Astrocyte (in vitro differentiated cells and primary cell): ENCODE data around the gene CCDC63. TPM values are rescaled to one million over a fixed set of nuclear protein-coding genes. Genes with fewer than 3 reads are reported as not detected.

Experiments
- DNase-seq: peaks from one replicate; pipeline ENCODE4 v3.0.0-alpha.2; 2010; ENCODE audit warnings: low read depth
- FAIRE-seq: peaks from 2 replicates; lab custom pipeline; 2011; peaks lifted over from hg19 to GRCh38; lab: Jason Lieb, UNC
- H2AFZ ChIP-seq: 2 replicates; pipeline ENCODE4 v1.6.0; 2012; ENCODE audit warnings: low read depth, low read length, inconsistent platforms
- H3K27ac ChIP-seq: 2 replicates; pipeline ENCODE4 v1.5.1; 2011; ENCODE audit warnings: low read depth, low read length, inconsistent platforms
- H3K27me3 ChIP-seq: 2 replicates; pipeline ENCODE4 v1.6.0; 2011; ENCODE audit warnings: low read length, inconsistent platforms; ENCODE audit not compliant: insufficient read depth
- H3K36me3 ChIP-seq: 2 replicates; pipeline ENCODE4 v1.5.1; 2011; ENCODE audit warnings: low read length, inconsistent platforms; ENCODE audit not compliant: insufficient read depth
- H3K4me1 ChIP-seq: 2 replicates; pipeline ENCODE4 v1.5.1; 2011; ENCODE audit warnings: low read length, inconsistent platforms; ENCODE audit not compliant: insufficient read depth
- H3K4me2 ChIP-seq: 2 replicates; pipeline ENCODE4 v1.6.0; 2012; ENCODE audit warnings: low read length, inconsistent platforms
- H3K4me3 ChIP-seq: 2 replicates; pipeline ENCODE4 v1.5.1; 2011; ENCODE audit warnings: low read depth, mild to moderate bottlenecking, low read length, inconsistent platforms; ENCODE audit not compliant: insufficient read depth
- H3K79me2 ChIP-seq: 2 replicates; pipeline ENCODE4 v1.6.0; 2012; ENCODE audit warnings: mild to moderate bottlenecking, low read length, inconsistent platforms; ENCODE audit not compliant: insufficient read depth
- H3K9ac ChIP-seq: 2 replicates; pipeline ENCODE4 v1.6.0; 2012; ENCODE audit warnings: mild to moderate bottlenecking, low read length, inconsistent platforms
- H3K9me3 ChIP-seq: 2 replicates; pipeline ENCODE4 v1.5.1; 2012; ENCODE audit warnings: low read depth, mild to moderate bottlenecking, low read length, inconsistent platforms; ENCODE audit not compliant: insufficient read depth
- H4K20me1 ChIP-seq: 2 replicates; pipeline ENCODE4 v1.6.0; 2012; ENCODE audit warnings: low read length, inconsistent platforms; ENCODE audit not compliant: insufficient read depth
- H3K27ac Mint-ChIP-seq: one replicate; pipeline ENCODE4 v1.8.0; 2021; ENCODE audit warnings: mild to moderate bottlenecking, mixed read lengths; ENCODE audit not compliant: unreplicated experiment
- H3K27me3 Mint-ChIP-seq: one replicate; pipeline ENCODE4 v1.8.0; 2021; ENCODE audit warnings: low read depth, mixed read lengths; ENCODE audit not compliant: unreplicated experiment
- H3K36me3 Mint-ChIP-seq: one replicate; pipeline ENCODE4 v1.8.0; 2021; ENCODE audit warnings: low read depth, mixed read lengths; ENCODE audit not compliant: unreplicated experiment
- H3K4me1 Mint-ChIP-seq: one replicate; pipeline ENCODE4 v1.8.0; 2021; ENCODE audit warnings: low read depth, mixed read lengths; ENCODE audit not compliant: unreplicated experiment
- H3K4me3 Mint-ChIP-seq: one replicate; pipeline ENCODE4 v1.8.0; 2021; ENCODE audit warnings: mild to moderate bottlenecking, moderate library complexity, mixed read lengths; ENCODE audit not compliant: unreplicated experiment
- H3K9me3 Mint-ChIP-seq: one replicate; pipeline ENCODE4 v1.8.0; 2021; ENCODE audit warnings: mild to moderate bottlenecking, mixed read lengths; ENCODE audit not compliant: unreplicated experiment
- CTCF ChIP-seq: IDR thresholded peaks from 2 replicates; pipeline ENCODE4 v1.5.1; 2011; ENCODE audit warnings: low read depth, mild to moderate bottlenecking, inconsistent platforms, low read length, moderate library complexity; ENCODE audit not compliant: insufficient read depth
- EZH2 ChIP-seq: IDR thresholded peaks from 2 replicates; pipeline ENCODE4 v1.6.1; 2012; ENCODE audit warnings: mild to moderate bottlenecking, low read length, inconsistent platforms; ENCODE audit not compliant: insufficient read depth
- total RNA-seq: library from RNA; stranded (reverse); gene quantifications from 2 replicates; pipeline ENCODE4 v1.2.1, GENCODE V29; 2021

CCDC63 gene
- total RNA-seq, 1 donor from 2014 or later = 0.30 TPM

DNA sequence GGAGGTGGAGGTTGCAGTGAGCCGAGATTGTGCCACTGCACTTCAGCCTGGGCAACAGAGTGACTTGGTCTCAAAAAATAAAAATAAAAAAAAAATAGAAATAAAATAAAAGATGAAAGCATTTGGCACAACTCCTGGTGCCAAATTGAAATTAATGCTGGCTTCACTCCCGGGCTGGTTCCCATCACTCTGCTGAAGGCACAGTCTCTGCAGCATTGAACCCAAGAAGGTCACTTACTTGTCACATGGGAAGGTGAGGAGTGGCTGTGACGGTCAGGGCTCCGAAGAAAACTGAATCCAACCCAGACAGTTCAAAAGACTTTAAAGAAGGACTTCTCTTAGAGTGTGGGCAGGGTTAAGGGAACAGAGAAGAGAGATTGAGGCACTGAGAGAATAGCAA lies 10.5 kb upstream of the CCDC63 start:
- no peak for FAIRE-seq

DNA sequence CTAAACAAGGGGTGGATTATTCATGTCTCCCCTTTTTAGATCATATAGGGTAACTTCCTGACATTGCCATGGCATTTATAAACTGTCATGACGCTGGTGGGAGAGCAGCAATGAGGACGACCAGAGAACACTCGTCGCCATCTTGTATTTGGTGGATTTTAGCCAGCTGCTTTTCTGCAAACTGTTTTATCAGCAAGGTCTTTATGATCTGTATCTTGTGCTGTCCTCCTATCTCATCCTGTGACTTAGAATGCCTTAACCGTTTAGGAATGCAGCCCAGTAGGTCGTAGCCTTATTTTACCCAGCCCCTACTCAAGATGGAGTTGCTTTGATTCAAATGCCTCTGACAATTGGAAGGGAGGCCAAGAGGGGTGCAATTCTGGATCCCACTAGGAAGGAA lies 5.8 kb upstream of the CCDC63 start:
- Mint-ChIP-seq H3K36me3 (no peaks in the 10 kb centered on the region), H3K4me1 (no peaks in the 10 kb centered on the region), H3K27me3 (peaks cover 26% of the 10 kb centered on the region), H3K27ac (no peak overlapping the region), H3K9me3 (peaks cover 6% of the 10 kb centered on the region), H3K4me3 (no peak overlapping the region)
- peaks cover 6% of the 10 kb centered on the region for H3K4me1 ChIP-seq
- no peak overlapping the region for H2AFZ ChIP-seq
- no peaks in the 10 kb centered on the region for H3K79me2 ChIP-seq
- H3K9me3 ChIP-seq = no peaks in the 10 kb centered on the region
- no peaks in the 10 kb centered on the region for H4K20me1 ChIP-seq
- FAIRE-seq (no peak), DNase-seq (no peak)
- H3K4me3 ChIP-seq = no peak overlapping the region
- no peak for TF ChIP-seq EZH2
- no peak overlapping the region for H3K27ac ChIP-seq
- no peak overlapping the region for H3K4me2 ChIP-seq
- H3K27me3 ChIP-seq = peaks cover 2% of the 10 kb centered on the region
- no peaks in the 10 kb centered on the region for H3K36me3 ChIP-seq
- no peak overlapping the region for H3K9ac ChIP-seq

More for the DNA sequence above, 10.5 kb upstream of the CCDC63 start:
- H3K27me3 ChIP-seq = peaks cover 3% of the 10 kb centered on the region
- H2AFZ ChIP-seq = no peak overlapping the region
- no peak overlapping the region for H3K27ac Mint-ChIP-seq
- H3K27ac ChIP-seq = no peak overlapping the region
- H3K36me3 Mint-ChIP-seq = no peaks in the 10 kb centered on the region
- H3K36me3 ChIP-seq = no peaks in the 10 kb centered on the region
- peaks cover 2% of the 10 kb centered on the region for H3K4me1 Mint-ChIP-seq
- peaks cover 6% of the 10 kb centered on the region for H3K9me3 Mint-ChIP-seq
- no peak overlapping the region for H3K4me3 ChIP-seq
- H3K9ac ChIP-seq = no peak overlapping the region
- TF ChIP-seq EZH2 = no peak
- TF ChIP-seq CTCF = no peak
- peaks cover 30% of the 10 kb centered on the region for H3K27me3 Mint-ChIP-seq
- no peaks in the 10 kb centered on the region for H4K20me1 ChIP-seq
- H3K4me3 Mint-ChIP-seq = no peak overlapping the region
- H3K9me3 ChIP-seq = no peaks in the 10 kb centered on the region
- no peaks in the 10 kb centered on the region for H3K79me2 ChIP-seq
- DNase-seq = no peak
- no peaks in the 10 kb centered on the region for H3K4me1 ChIP-seq
- H3K4me2 ChIP-seq = no peak overlapping the region

- DNase-seq (no peak), FAIRE-seq (no peak)
- H2AFZ ChIP-seq = no peak overlapping the region
- peaks cover 22% of the 10 kb centered on the region for H3K27me3 ChIP-seq
- H3K27ac Mint-ChIP-seq = no peak overlapping the region
- no peaks in the 10 kb centered on the region for H3K4me1 Mint-ChIP-seq
- no peak overlapping the region for H3K9ac ChIP-seq
- TF ChIP-seq EZH2 (no peak), CTCF (no peak)
- H3K4me1 ChIP-seq = peaks cover 6% of the 10 kb centered on the region
- no peak overlapping the region for H3K4me3 ChIP-seq
- H3K27ac ChIP-seq = no peak overlapping the region
- H3K36me3 Mint-ChIP-seq = no peaks in the 10 kb centered on the region
- H3K36me3 ChIP-seq = no peaks in the 10 kb centered on the region
- no peaks in the 10 kb centered on the region for H3K9me3 ChIP-seq
- no peaks in the 10 kb centered on the region for H4K20me1 ChIP-seq
- H3K79me2 ChIP-seq = no peaks in the 10 kb centered on the region
- H3K27me3 Mint-ChIP-seq = peaks cover 39% of the 10 kb centered on the region
- peaks cover 6% of the 10 kb centered on the region for H3K9me3 Mint-ChIP-seq
- H3K4me2 ChIP-seq = no peak overlapping the region
- no peak overlapping the region for H3K4me3 Mint-ChIP-seq
These were observed 2.7 kb upstream of the CCDC63 start for GRCh38 chr12:110844131-110844530.
